Activated T-helper 1 cell treated with anti-CD3 and anti-CD28 coated beads, Interleukin-12 subunit alpha, Interleukin-12 subunit beta, Interleukin-2, Interleukin-4 antibody, amounts not matched to agents 30 ng/mL and 10 ng/mL and 1 ng/mL, durations not matched to agents 14 hours and 24 hours and 36 hours (primary cell): ENCODE data around the gene SPRR2D. TPM values are rescaled to one million over a fixed set of nuclear protein-coding genes. Genes with fewer than 3 reads are reported as not detected.
"Not testable (repeated sequence)": the region's sequence is repeated elsewhere in the genome, so short reads cannot be mapped to it uniquely, and the experiment has no call there.

Source experiments
- DNase-seq: peaks from one replicate; pipeline ENCODE4 v3.0.0; 2021; ENCODE audit warnings: low spot score
- H3K27ac Mint-ChIP-seq: one replicate; pipeline ENCODE4 v1.8.0; 2021; ENCODE audit warnings: mild to moderate bottlenecking, mixed read lengths
- H3K27me3 Mint-ChIP-seq: one replicate; pipeline ENCODE4 v1.8.0; 2022; ENCODE audit warnings: mild to moderate bottlenecking, moderate library complexity, mixed read lengths; ENCODE audit not compliant: insufficient read depth
- H3K36me3 Mint-ChIP-seq: one replicate; pipeline ENCODE4 v1.8.0; 2021; ENCODE audit warnings: low read depth, mixed read lengths
- H3K4me1 Mint-ChIP-seq: one replicate; pipeline ENCODE4 v1.8.0; 2021; ENCODE audit warnings: low read depth, mixed read lengths
- H3K4me3 Mint-ChIP-seq: one replicate; pipeline ENCODE4 v1.8.0; 2021; ENCODE audit warnings: mild to moderate bottlenecking, moderate library complexity, mixed read lengths
- H3K9me3 Mint-ChIP-seq: one replicate; pipeline ENCODE4 v1.8.0; 2021; ENCODE audit warnings: mixed read lengths
- intact Hi-C: fragments of 100-400 bp; cut with micrococcal nuclease; formaldehyde crosslinking; loops from one replicate; pipeline ENCODE4 v1.15.1; 2024
- total RNA-seq: library from RNA; stranded (reverse); gene quantifications from 2 replicates; pipeline ENCODE4 v1.2.3, GENCODE V29; 2022

Gene SPRR2D
- total RNA-seq, 1 donor from 2014 or later, result not detected

GRCh38 chr1:153032677-153033308 is 8.1 kb downstream of the SPRR2D start:
- Mint-ChIP-seq H3K4me3 (no peak overlapping the region), H3K27ac (no peak overlapping the region), H3K36me3 (no peaks in the 10 kb centered on the region), H3K27me3 (peaks cover 5% of the 10 kb centered on the region), H3K4me1 (no peaks in the 10 kb centered on the region), H3K9me3 (no peaks in the 10 kb centered on the region)
- DNase-seq, result no peak
- intact Hi-C loops, result no loop called here

DNA sequence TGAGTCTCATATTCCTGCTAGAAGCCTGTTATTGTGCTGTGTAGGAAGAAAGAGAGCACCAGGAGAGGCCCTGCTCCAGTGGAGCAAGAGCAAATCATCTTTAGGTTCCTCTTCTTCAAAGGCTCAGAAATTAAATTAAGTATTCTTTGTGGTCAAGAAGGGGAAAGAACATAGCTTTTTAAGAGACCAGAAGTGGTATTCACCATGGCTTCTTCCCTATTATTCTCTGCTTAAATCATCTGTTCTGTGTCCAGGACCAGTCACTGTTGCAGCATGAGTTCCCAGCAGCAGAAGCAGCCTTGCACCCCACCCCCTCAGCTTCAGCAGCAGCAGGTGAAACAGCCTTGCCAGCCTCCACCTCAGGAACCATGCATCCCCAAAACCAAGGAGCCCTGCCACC is 8.8 kb downstream of the SPRR2D start:
- Mint-ChIP-seq H3K4me1 (no peaks in the 10 kb centered on the region), H3K9me3 (no peaks in the 10 kb centered on the region), H3K27me3 (no peaks in the 10 kb centered on the region), H3K27ac (no peak overlapping the region), H3K36me3 (no peaks in the 10 kb centered on the region), H3K4me3 (no peak overlapping the region)
- DNase-seq, result no peak
- intact Hi-C loops, result no loop called here

- H3K4me3 Mint-ChIP-seq, result no peak within 1 kb of the TSS
- no peaks in the 10 kb centered on the region for H3K9me3 Mint-ChIP-seq
- intact Hi-C loops, result no loop called here
- H3K4me1 Mint-ChIP-seq, result no peaks in the 10 kb centered on the region
- no peak within 1 kb of the TSS for H3K27ac Mint-ChIP-seq
- no peak for DNase-seq
- H3K36me3 Mint-ChIP-seq, result no peaks in the 10 kb centered on the region
- no peaks in the 10 kb centered on the region for H3K27me3 Mint-ChIP-seq
These were observed 10.0 kb downstream of the SPRR2D start, which contains the start of gene SPRR1B for GRCh38 chr1:153030895-153031294. Gene SPRR1B (plus strand): TSS chr1:153031203. CDS start chr1:153032346, 1,143 bp downstream.

- intact Hi-C loops, result no loop called here
- H3K4me1 Mint-ChIP-seq, result no peaks in the 10 kb centered on the region
- no peak overlapping the region for H3K4me3 Mint-ChIP-seq
- no peaks in the 10 kb centered on the region for H3K27me3 Mint-ChIP-seq
- H3K9me3 Mint-ChIP-seq, result no peaks in the 10 kb centered on the region
- H3K27ac Mint-ChIP-seq, result no peak overlapping the region
- H3K36me3 Mint-ChIP-seq, result no peaks in the 10 kb centered on the region
- DNase-seq, result no peak
These were observed 12.2 kb downstream of the SPRR2D start for GRCh38 chr1:153028766-153029165.

DNA sequence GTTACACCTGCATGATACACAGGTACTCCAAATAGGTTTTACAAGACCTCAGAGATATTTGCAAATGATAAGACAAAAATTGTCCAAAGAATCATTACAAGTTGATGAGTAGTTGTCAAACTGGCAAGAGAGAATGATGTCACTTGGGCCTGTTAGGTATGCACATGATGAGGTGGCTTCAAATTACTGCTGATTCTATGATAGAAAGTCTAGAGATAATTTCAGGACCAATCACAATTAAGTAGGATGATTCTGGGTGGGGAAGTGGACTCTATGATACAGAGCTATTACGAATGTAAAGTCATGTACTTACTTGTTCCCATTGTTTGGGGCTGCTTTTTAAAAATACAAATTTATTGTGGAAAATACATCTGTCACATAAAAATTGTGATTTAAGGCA is 15.1 kb downstream of the SPRR2D start:
- Mint-ChIP-seq H3K4me1 (no peaks in the 10 kb centered on the region), H3K36me3 (no peaks in the 10 kb centered on the region), H3K27me3 (peaks cover 4% of the 10 kb centered on the region), H3K9me3 (no peaks in the 10 kb centered on the region), H3K4me3 (no peak overlapping the region), H3K27ac (no peak overlapping the region)
- no peak for DNase-seq
- intact Hi-C loops, result no loop called here

- H3K27ac Mint-ChIP-seq, result no peak overlapping the region
- H3K9me3 Mint-ChIP-seq, result no peaks in the 10 kb centered on the region
- no peaks in the 10 kb centered on the region for H3K4me1 Mint-ChIP-seq
- H3K4me3 Mint-ChIP-seq, result no peak overlapping the region
- DNase-seq, result no peak
- H3K36me3 Mint-ChIP-seq, result no peaks in the 10 kb centered on the region
- peaks cover 4% of the 10 kb centered on the region for H3K27me3 Mint-ChIP-seq
- intact Hi-C loops, result no loop called here
These were observed 16.5 kb downstream of the SPRR2D start for GRCh38 chr1:153024413-153024812.

- Mint-ChIP-seq H3K27ac (no peak overlapping the region), H3K9me3 (no peaks in the 10 kb centered on the region), H3K27me3 (peaks cover 4% of the 10 kb centered on the region), H3K4me3 (no peak overlapping the region), H3K36me3 (no peaks in the 10 kb centered on the region), H3K4me1 (no peaks in the 10 kb centered on the region)
- intact Hi-C loops, result no loop called here
- no peak for DNase-seq
These were observed 17.8 kb downstream of the SPRR2D start for GRCh38 chr1:153023109-153023508.

- H3K27ac Mint-ChIP-seq, H3K4me3 Mint-ChIP-seq, H3K36me3 Mint-ChIP-seq, intact Hi-C loops, H3K27me3 Mint-ChIP-seq, H3K9me3 Mint-ChIP-seq, H3K4me1 Mint-ChIP-seq, DNase-seq: not testable (repeated sequence)
These were observed 18.6 kb downstream of the SPRR2D start for GRCh38 chr1:153022340-153022739.

DNA sequence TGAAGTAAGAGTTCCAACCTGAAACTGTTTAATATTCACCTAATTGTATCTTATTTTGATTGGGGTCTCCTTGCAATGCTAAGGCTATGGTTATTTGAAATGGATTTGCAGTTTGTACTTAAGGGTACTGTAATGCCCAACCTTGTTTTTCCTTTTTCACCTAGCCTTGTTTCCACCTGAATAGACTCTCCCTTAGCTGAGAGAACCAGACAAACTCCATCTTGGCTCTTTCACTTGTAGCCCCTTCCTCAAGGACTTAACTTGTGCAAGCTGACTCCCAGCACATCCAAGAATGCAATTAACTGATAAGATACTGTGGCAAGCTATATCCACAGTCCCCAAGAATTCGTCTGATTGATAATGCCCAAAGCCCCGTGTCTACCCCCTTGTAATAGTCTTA is 19.1 kb downstream of the SPRR2D start:
- H3K4me3 Mint-ChIP-seq, intact Hi-C loops, DNase-seq, H3K4me1 Mint-ChIP-seq, H3K9me3 Mint-ChIP-seq, H3K27me3 Mint-ChIP-seq, H3K36me3 Mint-ChIP-seq, H3K27ac Mint-ChIP-seq: not testable (repeated sequence)

- H3K27me3 Mint-ChIP-seq, H3K4me3 Mint-ChIP-seq, H3K27ac Mint-ChIP-seq, DNase-seq, H3K9me3 Mint-ChIP-seq, H3K36me3 Mint-ChIP-seq, intact Hi-C loops, H3K4me1 Mint-ChIP-seq: not testable (repeated sequence)
These were observed 29.6 kb downstream of the SPRR2D start for GRCh38 chr1:153011235-153011758.

DNA sequence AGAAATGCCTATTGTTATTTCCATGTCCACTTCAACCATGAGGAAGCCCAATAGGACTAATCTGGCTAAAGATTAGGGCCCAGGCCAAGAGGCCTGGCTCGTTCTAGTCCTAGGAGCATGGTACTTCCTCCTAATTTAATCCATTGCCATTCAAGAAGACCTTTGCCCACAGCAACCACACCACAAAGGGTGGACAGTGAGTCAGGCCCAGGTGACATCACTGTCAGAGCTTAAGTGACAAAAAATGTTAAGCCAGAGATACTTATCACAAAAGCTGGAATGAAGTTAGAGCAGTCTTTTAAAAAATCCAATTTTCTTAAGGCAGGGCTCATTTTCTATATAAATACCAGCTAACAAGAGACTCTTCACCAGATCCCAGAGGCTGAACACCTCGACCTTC is 39.5 kb downstream of the SPRR2D start, which contains the start of gene SPRR3:
Gene SPRR3 (plus strand): TSS at position 368 of the 400 bp plus-strand sequence. CDS start 1,272 bp downstream, outside the sequence.
- Mint-ChIP-seq H3K4me1 (no peaks in the 10 kb centered on the region), H3K27ac (no peak within 1 kb of the TSS), H3K9me3 (no peaks in the 10 kb centered on the region), H3K4me3 (no peak within 1 kb of the TSS), H3K27me3 (peaks cover 2% of the 10 kb centered on the region), H3K36me3 (no peaks in the 10 kb centered on the region)
- no peak for DNase-seq
- intact Hi-C loops, result no loop called here

DNA sequence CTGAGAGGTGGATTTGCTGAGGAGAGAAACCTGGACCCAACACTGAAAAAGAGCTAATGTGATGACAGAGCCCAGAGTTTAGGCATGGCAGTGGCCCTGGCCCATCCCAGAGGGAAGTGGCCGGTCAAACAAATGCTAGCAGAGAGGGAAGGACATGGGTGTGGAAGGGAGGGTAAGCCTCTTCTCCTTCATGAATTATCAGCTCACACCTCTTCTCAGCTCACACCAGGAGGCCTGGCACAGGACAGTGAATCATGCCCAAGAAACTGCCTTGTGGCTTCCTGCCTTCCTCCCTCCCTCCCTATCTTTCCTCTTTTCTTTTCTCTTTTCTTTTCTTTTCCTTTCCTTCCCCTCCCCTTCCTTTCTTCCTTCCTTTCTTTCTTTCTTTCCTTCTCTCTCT is 40.6 kb downstream of the SPRR2D start:
- peaks cover 2% of the 10 kb centered on the region for H3K27me3 Mint-ChIP-seq
- H3K4me1 Mint-ChIP-seq, result no peaks in the 10 kb centered on the region
- H3K9me3 Mint-ChIP-seq, result no peaks in the 10 kb centered on the region
- no peak for DNase-seq
- no peaks in the 10 kb centered on the region for H3K36me3 Mint-ChIP-seq
- H3K4me3 Mint-ChIP-seq, result no peak overlapping the region
- H3K27ac Mint-ChIP-seq, result no peak overlapping the region
- intact Hi-C loops, result no loop called here

- H3K4me3 Mint-ChIP-seq, result no peak overlapping the region
- peaks cover 2% of the 10 kb centered on the region for H3K27me3 Mint-ChIP-seq
- intact Hi-C loops, result no loop called here
- no peak for DNase-seq
- H3K27ac Mint-ChIP-seq, result no peak overlapping the region
- no peaks in the 10 kb centered on the region for H3K9me3 Mint-ChIP-seq
- no peaks in the 10 kb centered on the region for H3K36me3 Mint-ChIP-seq
- no peaks in the 10 kb centered on the region for H3K4me1 Mint-ChIP-seq
These were observed 41.1 kb downstream of the SPRR2D start for GRCh38 chr1:152999818-153000217.

- Mint-ChIP-seq H3K27ac (no peak overlapping the region), H3K27me3 (peaks cover 2% of the 10 kb centered on the region), H3K36me3 (no peaks in the 10 kb centered on the region), H3K4me3 (no peak overlapping the region), H3K4me1 (no peaks in the 10 kb centered on the region), H3K9me3 (no peaks in the 10 kb centered on the region)
- no peak for DNase-seq
- intact Hi-C loops, result no loop called here
These were observed 42.4 kb downstream of the SPRR2D start for GRCh38 chr1:152998476-152998875.
